CD14-positive monocyte (primary cell): ENCODE results near the gene MARS1. TPM values are rescaled to one million over a fixed set of nuclear protein-coding genes. Genes with fewer than 3 reads are reported as not detected.

Source experiments
- DNase-seq, 3 donors: peaks; one replicate each; pipeline ENCODE4 v3.0.0-alpha.2; 2011 to 2022
- H2AFZ ChIP-seq: 2 replicates; pipeline ENCODE4 v1.6.0; 2012; ENCODE audit warnings: mild to moderate bottlenecking, low read depth, low read length, inconsistent platforms; ENCODE audit not compliant: insufficient read depth, poor library complexity, severe bottlenecking
- H3K27ac ChIP-seq, 2 donors: 1 replicate in 1 of 2; 2 replicates in 1 of 2; pipeline ENCODE4 v1.5.1; 2012 to 2013; ENCODE audit warnings: low read length in 2 of 2, control low read depth in 1 of 2, inconsistent platforms in 1 of 2, low read depth in 1 of 2, mild to moderate bottlenecking in 1 of 2
- H3K27me3 ChIP-seq, 2 donors: one replicate each; pipeline versions ENCODE4 v1.6.0 to v1.6.1; 2011 to 2013; ENCODE audit warnings: low read length in 2 of 2; ENCODE audit not compliant: control insufficient read depth in 2 of 2, insufficient read depth in 2 of 2
- H3K36me3 ChIP-seq, 2 donors: replicated peaks in 1 of 2; 1 replicate in 1 of 2; 2 replicates in 1 of 2; pipeline versions ENCODE4 v1.5.1 to v1.6.1; 2012 to 2013; ENCODE audit warnings: low read length in 2 of 2, control low read depth in 1 of 2, inconsistent platforms in 1 of 2, mild to moderate bottlenecking in 1 of 2; ENCODE audit not compliant: insufficient read depth in 2 of 2, control insufficient read depth in 1 of 2
- H3K4me1 ChIP-seq, 2 donors: 1 replicate in 1 of 2; 2 replicates in 1 of 2; pipeline versions ENCODE4 v1.5.1 to v1.6.1; 2012 to 2013; ENCODE audit warnings: low read length in 2 of 2, control low read depth in 1 of 2, inconsistent platforms in 1 of 2, mild to moderate bottlenecking in 1 of 2, moderate library complexity in 1 of 2; ENCODE audit not compliant: insufficient read depth in 2 of 2, control insufficient read depth in 1 of 2
- H3K4me2 ChIP-seq: replicated peaks from 2 replicates; pipeline ENCODE3; 2012; ENCODE audit warnings: low read length, moderate library complexity, mild to moderate bottlenecking; ENCODE audit not compliant: poor library complexity, severe bottlenecking; ENCODE audit errors: extremely low read depth
- H3K4me3 ChIP-seq, 3 experiments: fragments of 200-600 bp in 1 of 3; sonication (generic) in 1 of 3; replicated peaks in 1 of 3; 1 replicate in 2 of 3; 2 replicates in 1 of 3; pipeline ENCODE4 v1.5.1; 2011 to 2013; ENCODE audit warnings: low read length in 3 of 3, mild to moderate bottlenecking in 3 of 3, control low read depth in 2 of 3, low read depth in 2 of 3, inconsistent platforms in 1 of 3, moderate library complexity in 1 of 3
- H3K79me2 ChIP-seq: 2 replicates; pipeline ENCODE4 v1.6.0; 2012; ENCODE audit warnings: mild to moderate bottlenecking, control low read depth, inconsistent platforms, low read length, moderate library complexity; ENCODE audit not compliant: insufficient read depth
- H3K9ac ChIP-seq: 2 replicates; pipeline ENCODE4 v1.6.0; 2017; ENCODE audit warnings: low read length, mild to moderate bottlenecking; ENCODE audit not compliant: insufficient read depth, poor library complexity, severe bottlenecking
- H3K9me3 ChIP-seq, 2 donors: replicated peaks in 1 of 2; 1 replicate in 1 of 2; 2 replicates in 1 of 2; pipeline versions ENCODE4 v1.5.1 to v1.6.1; 2012 to 2013; ENCODE audit warnings: low read length in 2 of 2, control low read depth in 1 of 2; ENCODE audit not compliant: control insufficient read depth in 1 of 2, insufficient read depth in 1 of 2
- H4K20me1 ChIP-seq: 2 replicates; pipeline ENCODE4 v1.6.0; 2012; ENCODE audit warnings: mild to moderate bottlenecking, low read length, control low read depth, moderate library complexity; ENCODE audit not compliant: insufficient read depth
- H3K27ac Mint-ChIP-seq, 7 donors: one replicate each; pipeline ENCODE4 v1.8.0; 2020; ENCODE audit warnings: mild to moderate bottlenecking in 7 of 7, mixed read lengths in 7 of 7, moderate library complexity in 6 of 7, inconsistent platforms in 2 of 7
- H3K27me3 Mint-ChIP-seq, 3 donors: one replicate each; pipeline ENCODE4 v1.8.0; 2021 to 2022; ENCODE audit warnings: low read depth in 3 of 3, mild to moderate bottlenecking in 3 of 3, mixed read lengths in 3 of 3, moderate library complexity in 3 of 3, inconsistent platforms in 1 of 3
- H3K36me3 Mint-ChIP-seq, 2 donors: one replicate each; pipeline ENCODE4 v1.8.0; 2020; ENCODE audit warnings: mixed read lengths in 2 of 2, inconsistent platforms in 1 of 2, mild to moderate bottlenecking in 1 of 2
- H3K4me1 Mint-ChIP-seq: one replicate; pipeline ENCODE4 v1.8.0; 2020; ENCODE audit warnings: mild to moderate bottlenecking, mixed read lengths
- H3K4me3 Mint-ChIP-seq, 2 donors: one replicate each; pipeline ENCODE4 v1.8.0; 2020; ENCODE audit warnings: mild to moderate bottlenecking in 2 of 2, mixed read lengths in 2 of 2, moderate library complexity in 1 of 2
- H3K9me3 Mint-ChIP-seq, 7 donors: one replicate each; pipeline ENCODE4 v1.8.0; 2020 to 2022; ENCODE audit warnings: mixed read lengths in 7 of 7, mild to moderate bottlenecking in 6 of 7, moderate library complexity in 6 of 7, inconsistent platforms in 2 of 7
- WGBS: methylation state at CpG from one replicate; pipeline ENCODE4 v1.1.5; 2013; ENCODE audit warnings: missing lambda C conversion rate; ENCODE audit not compliant: insufficient coverage; 5-methylcytosine and 5-hydroxymethylcytosine counted together
- intact Hi-C, 2 donors: fragments of 100-400 bp; cut with micrococcal nuclease; formaldehyde crosslinking; loops; one replicate each; pipeline versions ENCODE4 v1.15.0 to v1.15.1; 2023
- polyA plus RNA-seq, 3 donors: library from polyadenylated mRNA; depleted of rRNA in 1 of 3; unstranded in 2 of 3; stranded (reverse) in 1 of 3; fragments of 300-500 nt in 2 of 3; fragments of >200 nt in 1 of 3; fragmentation: Illumina TruSeq in 2 of 3; gene quantifications; 1 replicate in 2 of 3; 2 replicates in 1 of 3; pipeline ENCODE4 v1.2.3, GENCODE V29; 2012 to 2021
- TF ChIP-seq, protein P1 (sequence below): fragments of 200-600 bp; IDR thresholded peaks from one replicate; pipeline ENCODE4 v1.8.0; 2022; ENCODE audit warnings: antibody characterized with exemption, mild to moderate bottlenecking

Gene MARS1
- polyA plus RNA-seq, 3 donors, result 63.5 to 164 (median 79.8) TPM

- Histone ChIP-seq H3K36me3 (peaks cover 44 to 49% of the 10 kb centered on the region in 2 donors), H3K27ac (peak overlapping the region in 1 of 2 donors; percentile 98), H4K20me1 (peaks cover 61% of the 10 kb centered on the region), H3K4me2 (peak overlapping the region; percentile 95), H3K27me3 (no peaks in the 10 kb centered on the region), H3K4me3 (peak overlapping the region in 1 of 3 experiments; percentile 96), H3K79me2 (peaks cover 41% of the 10 kb centered on the region), H3K4me1 (peaks cover 38 to 39% of the 10 kb centered on the region in 2 donors), H3K9ac (no peak overlapping the region), H3K9me3 (no peaks in the 10 kb centered on the region), H2AFZ (no peak overlapping the region)
- peak overlapping the region in 5 of 7 donors; percentile 66 to 100 (median 74) for H3K27ac Mint-ChIP-seq
- peaks cover 0 to 2% (median 0%) of the 10 kb centered on the region in 7 donors for H3K9me3 Mint-ChIP-seq
- 66% methylated on average over 3 of the region's 8 CpGs for WGBS
- TF ChIP-seq, protein P1, sequence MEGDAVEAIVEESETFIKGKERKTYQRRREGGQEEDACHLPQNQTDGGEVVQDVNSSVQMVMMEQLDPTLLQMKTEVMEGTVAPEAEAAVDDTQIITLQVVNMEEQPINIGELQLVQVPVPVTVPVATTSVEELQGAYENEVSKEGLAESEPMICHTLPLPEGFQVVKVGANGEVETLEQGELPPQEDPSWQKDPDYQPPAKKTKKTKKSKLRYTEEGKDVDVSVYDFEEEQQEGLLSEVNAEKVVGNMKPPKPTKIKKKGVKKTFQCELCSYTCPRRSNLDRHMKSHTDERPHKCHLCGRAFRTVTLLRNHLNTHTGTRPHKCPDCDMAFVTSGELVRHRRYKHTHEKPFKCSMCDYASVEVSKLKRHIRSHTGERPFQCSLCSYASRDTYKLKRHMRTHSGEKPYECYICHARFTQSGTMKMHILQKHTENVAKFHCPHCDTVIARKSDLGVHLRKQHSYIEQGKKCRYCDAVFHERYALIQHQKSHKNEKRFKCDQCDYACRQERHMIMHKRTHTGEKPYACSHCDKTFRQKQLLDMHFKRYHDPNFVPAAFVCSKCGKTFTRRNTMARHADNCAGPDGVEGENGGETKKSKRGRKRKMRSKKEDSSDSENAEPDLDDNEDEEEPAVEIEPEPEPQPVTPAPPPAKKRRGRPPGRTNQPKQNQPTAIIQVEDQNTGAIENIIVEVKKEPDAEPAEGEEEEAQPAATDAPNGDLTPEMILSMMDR, result no peak
- DNase-seq, result no peak
- H3K4me3 Mint-ChIP-seq, result peak overlapping the region; percentile 96 to 97
- intact Hi-C loops, result no loop called here
- H3K36me3 Mint-ChIP-seq, result peaks cover 55% of the 10 kb centered on the region in 2 donors
- peaks cover 33% of the 10 kb centered on the region for H3K4me1 Mint-ChIP-seq
- H3K27me3 Mint-ChIP-seq, result peaks cover 0 to 1% (median 0%) of the 10 kb centered on the region in 3 donors
Measured at GRCh38 chr12:57518176-57518919, 30.5 kb downstream of the MARS1 start.

DNA sequence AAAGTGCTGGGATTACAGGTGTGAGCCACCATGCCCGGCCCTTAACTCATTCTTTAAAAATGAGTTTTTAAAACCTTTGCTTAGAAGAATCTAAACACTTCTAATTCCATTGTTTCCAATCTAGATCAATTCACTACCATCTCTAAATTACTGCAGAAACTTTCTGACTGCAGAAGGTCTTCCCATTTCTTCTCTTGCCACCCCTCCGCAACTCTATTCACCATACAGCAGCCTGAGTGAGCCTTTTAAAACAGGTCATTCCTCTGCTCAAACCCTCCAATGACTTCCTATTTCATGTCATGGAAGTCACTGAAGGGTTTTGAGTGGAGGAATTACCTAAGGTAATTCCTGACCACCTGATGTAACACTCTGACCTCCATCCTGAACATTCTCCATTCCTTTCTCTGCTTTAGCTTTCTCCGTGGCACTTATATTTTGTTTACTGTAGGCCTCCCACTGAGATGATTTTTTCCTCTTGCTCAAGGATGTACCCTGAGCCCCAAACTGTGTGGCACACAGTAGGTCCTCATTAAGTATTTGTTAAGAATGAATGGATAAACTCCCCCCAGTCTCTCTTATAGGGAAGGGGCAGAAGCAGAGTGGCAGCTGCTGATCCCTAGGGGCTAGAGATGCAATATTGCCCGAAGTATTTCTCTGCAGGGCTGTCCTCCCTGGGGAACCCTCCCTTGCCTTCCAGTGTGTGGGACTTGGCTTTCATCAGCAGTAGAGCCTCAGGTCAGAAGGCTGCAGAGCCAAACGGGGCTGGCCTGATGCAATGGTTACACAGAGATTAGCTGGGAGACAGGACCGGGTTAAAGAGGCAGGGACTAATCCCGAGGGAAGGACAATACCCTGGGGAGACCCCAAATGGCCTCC is 31.3 kb downstream of the MARS1 start:
- Histone ChIP-seq H3K4me3 (peak overlapping the region; percentile 70 to 96 (median 89)), H3K27ac (peak overlapping the region; percentile 97 to 98), H3K27me3 (no peaks in the 10 kb centered on the region), H2AFZ (no peak overlapping the region), H4K20me1 (peaks cover 69% of the 10 kb centered on the region), H3K9ac (peak overlapping the region; percentile 97), H3K79me2 (peaks cover 49% of the 10 kb centered on the region), H3K36me3 (peaks cover 42 to 43% of the 10 kb centered on the region in 2 donors), H3K4me1 (peaks cover 46 to 47% of the 10 kb centered on the region in 2 donors), H3K9me3 (no peaks in the 10 kb centered on the region), H3K4me2 (peak overlapping the region; percentile 95)
- intact Hi-C loops, result no loop called here
- TF ChIP-seq, protein P1, result no peak
- Mint-ChIP-seq H3K27me3 (peaks cover 0 to 1% (median 0%) of the 10 kb centered on the region in 3 donors), H3K4me3 (peak overlapping the region; percentile 96 to 97), H3K9me3 (peaks cover 0 to 2% (median 0%) of the 10 kb centered on the region in 7 donors), H3K36me3 (peaks cover 51 to 52% of the 10 kb centered on the region in 2 donors), H3K27ac (peak overlapping the region; percentile 99 to 100 (median 99)), H3K4me1 (peaks cover 41% of the 10 kb centered on the region)
- WGBS, result 13% methylated on average over 5 of the region's 7 CpGs
- peak in 1 of 3 donors; percentile 19 for DNase-seq
